ENCODE results near the gene TMED9.
"Not testable (repeated sequence)": the region's sequence is repeated elsewhere in the genome, so short reads cannot be mapped to it uniquely, and the experiment has no call there.

Gene TMED9

DNA sequence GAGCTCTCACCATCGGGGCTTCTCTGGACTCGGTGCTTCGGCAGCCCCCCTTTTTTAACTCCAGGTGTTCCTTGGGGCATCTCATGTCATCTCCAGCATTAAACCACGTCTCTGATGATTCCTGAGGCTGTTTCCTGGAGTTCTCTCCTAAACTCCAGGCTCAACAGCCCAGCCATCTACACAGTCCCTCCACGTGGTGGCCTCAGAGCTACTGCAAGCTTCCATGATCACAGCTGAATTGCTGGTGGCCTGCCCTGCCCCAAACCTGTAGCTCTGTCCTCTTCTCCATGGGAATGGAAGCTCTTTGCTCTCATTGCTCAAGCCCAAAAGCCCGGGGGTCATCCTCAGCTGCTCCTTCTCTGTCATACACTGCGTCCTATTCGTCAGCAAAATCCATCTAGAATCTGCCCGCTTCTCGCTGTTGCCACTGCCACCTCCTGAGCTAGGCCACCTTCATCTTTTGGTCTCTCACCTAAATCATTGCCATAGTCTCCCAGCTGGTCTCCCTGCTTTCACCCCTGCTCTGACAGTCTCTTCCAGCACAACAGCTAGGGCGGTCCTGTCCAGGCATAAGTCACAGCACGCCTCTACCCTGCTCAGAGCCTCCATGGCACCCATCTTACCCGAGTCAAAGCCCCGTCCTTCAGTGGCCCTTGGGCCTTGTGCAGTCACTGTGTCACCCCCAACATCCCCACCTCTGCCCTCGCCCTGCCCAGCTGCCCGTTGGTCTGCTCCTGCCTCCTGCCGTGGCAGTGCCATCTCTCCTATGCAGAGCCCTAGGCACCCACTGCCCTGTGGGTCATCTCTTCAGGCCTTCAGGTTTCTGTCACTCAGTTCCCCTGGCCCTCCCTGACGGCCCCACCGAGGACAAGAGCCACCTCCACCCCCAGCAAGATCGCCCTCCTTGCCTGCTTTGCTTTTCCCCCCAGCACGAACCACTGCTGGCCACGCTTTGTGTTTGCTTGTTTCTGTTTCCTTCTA, 14.4 kb downstream of the TMED9 start:
- DNase-seq (ENCODE audit: low read depth): no peak

DNA sequence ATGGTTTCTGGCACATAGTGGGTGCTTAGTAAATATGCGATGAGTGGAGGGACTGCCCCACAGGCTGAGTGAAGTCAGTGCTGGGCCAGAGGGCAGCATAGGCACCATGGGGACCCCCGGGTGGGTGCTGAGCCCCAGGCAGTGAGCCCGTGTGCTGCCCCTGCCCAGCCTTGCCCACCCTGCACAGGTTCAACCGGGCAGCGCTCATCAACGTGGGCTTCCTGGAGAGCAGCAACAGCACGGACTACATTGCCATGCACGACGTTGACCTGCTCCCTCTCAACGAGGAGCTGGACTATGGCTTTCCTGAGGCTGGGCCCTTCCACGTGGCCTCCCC, 15.1 kb downstream of the TMED9 start:
- DNase-seq (ENCODE audit: low read depth): no peak

DNA sequence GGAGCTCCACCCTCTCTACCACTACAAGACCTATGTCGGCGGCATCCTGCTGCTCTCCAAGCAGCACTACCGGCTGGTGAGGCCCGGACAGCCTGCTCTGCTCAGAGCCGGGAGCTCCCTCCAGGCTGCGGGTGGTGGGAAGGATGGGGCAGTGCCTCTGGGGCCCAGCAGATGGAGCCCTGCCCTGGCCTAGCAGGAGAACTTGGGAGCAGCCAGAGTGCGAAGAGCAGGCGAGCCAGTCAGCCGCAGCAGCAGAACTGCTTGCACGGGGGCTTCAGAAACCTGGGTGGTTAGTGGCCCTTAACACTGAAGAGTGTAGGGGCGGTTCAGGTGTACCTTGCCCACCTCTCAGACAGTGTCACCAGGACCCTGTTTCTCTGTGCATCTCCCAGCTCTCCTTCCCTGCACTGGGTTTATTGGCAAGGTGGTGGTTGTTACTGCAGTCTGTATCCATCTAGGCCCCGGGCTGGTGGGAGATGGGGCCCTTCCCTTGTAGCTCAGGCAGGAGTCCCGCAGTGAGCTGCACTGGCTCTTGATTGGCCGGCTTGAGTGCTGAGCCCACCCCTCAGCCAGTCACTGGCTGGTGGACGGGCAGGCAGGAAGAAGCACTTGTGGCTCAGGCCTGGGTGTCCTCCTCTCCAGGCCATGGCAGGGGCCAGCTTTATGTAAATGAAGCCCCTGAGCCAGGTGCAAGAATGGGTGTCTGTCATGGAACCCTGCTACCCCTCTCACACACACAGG, 15.6 kb downstream of the TMED9 start:
- DNase-seq (ENCODE audit: low read depth): peak; percentile 52

DNA sequence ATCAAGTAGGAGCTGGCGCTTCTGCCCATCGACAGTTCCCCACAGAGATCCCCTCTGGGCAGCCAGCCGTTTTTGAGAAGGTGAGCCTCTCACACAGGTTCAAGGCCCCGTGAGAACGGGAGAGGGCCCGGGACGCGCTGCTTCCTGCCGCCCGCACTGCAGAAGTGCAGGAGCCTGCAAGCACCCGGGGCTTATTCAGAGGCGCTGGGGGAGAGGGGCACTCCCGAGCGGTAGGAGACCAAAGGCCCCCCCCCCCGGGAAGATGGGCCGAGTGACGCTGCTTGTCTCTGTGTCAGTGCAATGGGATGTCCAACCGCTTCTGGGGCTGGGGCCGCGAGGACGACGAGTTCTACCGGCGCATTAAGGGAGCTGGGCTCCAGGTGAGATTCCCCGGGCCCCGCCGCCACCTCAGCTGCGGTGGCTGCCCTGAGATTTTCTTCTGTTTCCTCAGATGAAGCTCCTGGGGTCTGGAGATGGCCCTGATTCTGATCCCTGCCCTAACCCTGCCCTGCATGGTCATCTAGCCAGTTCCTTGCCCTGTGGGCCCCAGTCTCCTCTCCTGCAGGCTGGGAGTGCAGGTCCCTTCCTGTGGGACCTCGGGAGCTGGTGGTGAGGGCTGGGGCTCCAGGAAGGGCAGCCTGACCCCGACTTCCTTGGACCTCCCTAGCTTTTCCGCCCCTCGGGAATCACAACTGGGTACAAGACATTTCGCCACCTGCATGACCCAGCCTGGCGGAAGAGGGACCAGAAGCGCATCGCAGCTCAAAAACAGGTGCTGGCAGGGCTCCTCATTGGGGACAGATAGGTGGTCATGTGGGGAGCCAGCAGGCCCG, 16.5 kb downstream of the TMED9 start:
- no peak for DNase-seq (ENCODE audit: low read depth)

DNA sequence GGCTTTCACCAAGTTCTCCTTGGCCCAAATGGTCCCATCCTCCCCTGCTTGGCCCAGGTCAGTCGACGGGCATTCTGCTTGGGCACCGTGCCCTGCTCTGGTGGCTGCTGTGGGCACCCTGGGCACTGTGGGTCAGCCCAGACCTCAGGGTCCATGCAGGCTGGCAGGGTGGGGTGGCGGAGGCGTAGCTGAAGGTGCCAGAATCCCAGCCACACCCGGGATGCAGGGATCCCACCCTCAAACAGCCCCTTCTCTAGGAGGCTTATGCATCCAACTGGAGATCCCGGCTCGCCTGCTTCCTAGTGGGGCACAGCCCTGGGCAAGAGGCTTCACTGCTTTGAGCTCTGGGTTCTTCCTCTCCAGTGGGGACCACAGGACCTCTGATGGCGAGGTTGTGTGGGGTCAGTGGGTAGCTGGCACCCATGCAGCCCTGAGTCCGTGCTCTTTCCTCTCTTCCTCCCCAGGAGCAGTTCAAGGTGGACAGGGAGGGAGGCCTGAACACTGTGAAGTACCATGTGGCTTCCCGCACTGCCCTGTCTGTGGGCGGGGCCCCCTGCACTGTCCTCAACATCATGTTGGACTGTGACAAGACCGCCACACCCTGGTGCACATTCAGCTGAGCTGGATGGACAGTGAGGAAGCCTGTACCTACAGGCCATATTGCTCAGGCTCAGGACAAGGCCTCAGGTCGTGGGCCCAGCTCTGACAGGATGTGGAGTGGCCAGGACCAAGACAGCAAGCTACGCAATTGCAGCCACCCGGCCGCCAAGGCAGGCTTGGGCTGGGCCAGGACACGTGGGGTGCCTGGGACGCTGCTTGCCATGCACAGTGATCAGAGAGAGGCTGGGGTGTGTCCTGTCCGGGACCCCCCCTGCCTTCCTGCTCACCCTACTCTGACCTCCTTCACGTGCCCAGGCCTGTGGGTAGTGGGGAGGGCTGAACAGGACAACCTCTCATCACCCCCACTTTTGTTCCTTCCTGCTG, 17.4 kb downstream of the TMED9 start:
- no peak for DNase-seq (ENCODE audit: low read depth)

DNA sequence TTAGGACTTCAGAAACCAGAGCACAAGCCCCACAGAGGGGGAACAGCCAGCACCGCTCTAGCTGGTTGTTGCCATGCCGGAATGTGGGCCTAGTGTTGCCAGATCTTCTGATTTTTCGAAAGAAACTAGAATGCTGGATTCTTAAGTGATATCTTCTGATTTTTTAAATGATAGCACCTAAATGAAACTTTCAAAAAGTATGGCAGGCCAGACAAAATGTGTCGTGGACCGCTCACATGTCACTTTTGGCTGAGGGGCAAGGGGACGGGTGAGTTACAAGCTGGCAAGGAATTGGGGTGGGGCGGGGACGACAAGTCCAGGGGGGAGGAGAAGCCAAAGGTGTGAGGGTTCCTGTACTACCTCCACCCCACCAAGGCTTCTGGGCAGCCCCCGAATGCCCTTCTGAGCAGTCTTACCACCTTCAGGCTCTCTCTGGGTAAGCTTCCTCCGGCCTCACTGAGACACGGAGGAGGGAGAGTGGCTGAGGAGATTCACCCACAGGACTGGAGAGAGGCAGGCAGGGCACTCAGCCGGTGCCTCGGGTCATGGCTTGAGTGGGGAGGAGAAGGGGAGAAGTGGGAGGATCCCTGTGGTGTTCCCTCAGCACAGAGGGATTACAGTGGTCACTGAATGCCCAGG, 18.2 kb downstream of the TMED9 start:
- DNase-seq (ENCODE audit: low read depth): no peak

DNA sequence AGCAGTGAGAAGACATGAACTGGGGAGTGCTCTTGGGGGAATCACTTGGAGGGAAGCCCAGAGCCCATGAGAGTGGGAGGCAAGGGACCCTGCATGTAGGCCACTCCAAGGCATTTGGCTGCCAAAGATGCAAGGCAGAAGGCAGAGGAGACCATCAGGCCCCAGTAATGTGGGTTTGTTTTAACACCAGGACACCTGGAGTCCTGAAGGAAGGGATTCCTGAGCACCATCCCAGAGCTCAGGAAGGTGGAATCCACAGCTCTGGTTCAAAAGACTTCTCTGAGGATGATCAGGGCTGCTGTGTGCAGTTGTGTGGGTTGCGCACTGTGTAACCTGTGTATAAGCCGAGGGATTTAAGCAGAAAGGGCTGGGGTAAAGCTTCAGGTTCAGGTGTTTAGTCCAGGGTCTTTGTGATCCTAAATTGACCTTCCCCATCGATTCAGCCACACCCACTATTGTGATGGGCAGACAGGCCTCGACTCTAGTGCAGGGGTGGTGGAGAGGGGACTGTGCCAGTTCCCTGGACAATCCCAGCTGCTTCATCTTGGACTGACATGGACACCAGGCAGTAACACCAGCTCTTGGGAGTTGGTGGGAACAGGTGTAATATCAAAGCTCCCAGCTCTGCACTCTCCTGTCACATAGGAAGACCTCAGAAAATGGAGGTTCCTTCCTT, 18.9 kb downstream of the TMED9 start:
- no peak for DNase-seq (ENCODE audit: low read depth)

DNA sequence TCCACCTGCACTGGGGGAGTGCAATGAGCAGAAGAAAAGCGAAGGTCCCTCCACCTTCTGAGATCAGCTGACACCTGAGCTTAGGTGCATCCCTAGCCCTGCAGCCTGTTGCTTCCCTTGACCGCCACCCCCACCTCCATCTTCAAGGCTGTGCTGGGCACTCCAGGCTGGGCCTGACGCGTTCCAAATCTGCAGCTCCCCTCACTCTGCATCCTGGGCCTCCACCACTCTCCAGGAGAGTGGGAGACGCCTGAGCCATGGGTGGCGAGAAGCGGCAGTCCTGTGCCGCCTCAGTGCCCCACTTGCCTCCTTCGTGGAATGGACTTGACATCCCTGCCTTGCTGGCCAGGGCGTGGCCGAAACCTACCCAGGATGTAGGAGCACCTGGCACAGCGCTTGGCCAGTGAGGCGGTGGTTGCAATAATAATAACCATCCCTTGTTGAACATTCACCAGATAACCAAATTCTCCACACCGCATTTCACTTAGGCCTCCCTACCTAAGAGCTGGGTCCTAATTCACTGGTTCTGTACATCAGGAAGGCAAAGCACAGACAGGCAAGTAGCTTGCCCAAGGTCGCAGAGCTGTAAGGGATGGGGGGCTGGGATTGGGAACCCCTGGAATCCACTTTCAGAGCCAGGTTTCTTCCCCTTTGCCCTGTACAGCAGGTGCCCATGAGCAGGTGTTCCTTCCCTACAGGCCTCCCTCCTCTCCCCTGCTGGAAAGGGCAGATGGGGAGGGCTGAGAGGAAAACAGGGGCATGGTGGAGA, 19.6 kb downstream of the TMED9 start:
- DNase-seq (ENCODE audit: low read depth): no peak

DNA sequence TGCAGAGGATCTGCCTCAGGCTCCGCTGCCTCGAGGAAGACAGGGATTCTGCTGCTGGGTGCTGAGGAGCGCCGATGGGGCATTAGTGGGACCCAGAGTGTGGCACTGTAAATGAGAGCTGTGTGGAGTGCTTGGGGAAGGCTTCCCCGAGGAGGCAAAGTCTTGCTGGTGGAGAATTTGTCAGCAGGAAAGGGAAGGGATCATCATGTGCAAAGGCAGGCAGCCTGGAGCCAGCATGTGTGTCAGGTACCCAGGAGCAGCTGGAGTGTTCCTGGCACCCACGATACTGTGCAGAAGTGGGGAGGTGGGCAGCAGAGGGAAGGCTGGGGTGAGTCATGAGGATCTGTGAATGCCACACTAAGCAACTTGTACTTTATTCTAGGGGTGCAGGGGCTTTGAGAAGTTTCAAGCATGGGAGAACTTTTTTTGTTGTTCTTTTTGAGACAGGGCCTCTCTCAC, 20.2 kb downstream of the TMED9 start:
- DNase-seq (ENCODE audit: low read depth): no peak

DNA sequence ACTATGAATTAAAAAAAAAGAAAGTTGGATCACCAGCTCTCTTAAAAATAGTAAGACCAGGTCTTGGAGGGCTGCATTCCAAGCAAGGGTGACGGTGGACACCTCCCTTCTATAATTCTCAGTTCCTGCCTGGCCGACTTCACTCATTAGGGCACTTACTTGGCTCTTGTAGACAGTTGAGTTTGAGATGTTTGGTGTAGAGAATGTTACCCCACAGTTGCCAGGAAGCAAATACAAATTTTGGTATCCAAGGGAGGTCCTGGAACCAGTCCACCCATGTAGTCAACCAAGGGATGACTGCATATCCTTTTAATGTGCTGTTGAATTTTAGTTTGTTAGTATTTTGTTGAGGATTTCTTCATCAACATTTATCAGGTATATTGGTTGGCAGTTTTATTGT, 28.6 kb downstream of the TMED9 start:
- DNase-seq (ENCODE audit: low read depth): no peak

DNA sequence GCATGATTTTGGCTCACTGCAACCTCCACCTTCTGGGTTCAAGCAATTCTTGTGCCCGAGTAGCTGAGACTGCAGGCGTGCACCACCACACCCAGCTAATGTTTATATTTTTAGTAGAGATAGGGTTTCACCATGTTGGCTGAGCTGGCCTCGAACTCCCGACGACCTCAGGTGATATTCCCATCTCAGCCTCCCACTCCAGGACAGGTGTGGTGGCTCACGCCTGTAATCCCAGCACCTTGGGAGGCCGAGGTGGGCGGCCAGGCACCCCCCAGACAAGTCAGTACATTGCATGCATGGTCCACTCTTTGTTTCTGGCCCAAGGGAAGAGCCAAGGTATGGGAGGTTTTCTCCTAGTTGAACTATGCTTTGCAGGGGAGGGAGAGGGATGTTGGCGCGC, 32.2 kb downstream of the TMED9 start:
- not testable (repeated sequence) for DNase-seq (ENCODE audit: low read depth)

DNA sequence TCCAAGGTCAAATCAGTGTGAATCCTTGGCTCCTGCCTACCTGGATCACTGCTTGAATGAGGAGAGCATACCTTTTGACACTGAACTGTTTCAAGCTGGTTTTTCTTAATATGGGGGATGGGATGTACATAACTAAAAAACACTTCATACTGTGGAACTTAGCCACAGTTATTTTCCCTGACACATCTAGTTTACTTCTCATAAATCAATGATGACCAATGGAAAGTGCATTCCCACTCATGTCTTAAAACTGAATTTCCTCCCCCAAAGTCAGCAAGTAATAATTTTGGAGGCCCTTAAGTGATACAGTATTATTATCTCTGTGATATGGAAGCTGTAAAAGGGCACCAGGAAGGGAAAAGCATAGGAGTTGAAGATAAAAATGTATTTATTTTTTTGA, 38.2 kb downstream of the TMED9 start:
- DNase-seq (ENCODE audit: low read depth): not testable (repeated sequence)

DNA sequence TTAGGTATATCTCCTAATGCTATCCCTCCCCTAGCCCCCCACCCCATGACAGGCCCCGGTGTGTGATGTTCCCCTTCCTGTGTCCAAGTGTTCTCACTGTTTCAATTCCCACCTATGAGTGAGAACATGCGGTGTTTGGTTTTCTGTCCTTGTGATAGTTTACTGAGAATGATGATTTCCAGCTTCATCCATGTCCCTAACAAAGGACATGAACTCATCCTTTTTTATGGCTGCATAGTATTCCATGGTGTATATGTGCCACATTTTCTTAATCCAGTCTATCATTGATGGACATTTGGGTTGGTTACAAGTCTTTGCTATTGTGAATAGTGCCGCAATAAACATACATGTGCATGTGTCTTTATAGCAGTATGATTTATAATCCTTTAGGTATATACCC, 42.9 kb downstream of the TMED9 start:
- DNase-seq (ENCODE audit: low read depth): not testable (repeated sequence)

DNA sequence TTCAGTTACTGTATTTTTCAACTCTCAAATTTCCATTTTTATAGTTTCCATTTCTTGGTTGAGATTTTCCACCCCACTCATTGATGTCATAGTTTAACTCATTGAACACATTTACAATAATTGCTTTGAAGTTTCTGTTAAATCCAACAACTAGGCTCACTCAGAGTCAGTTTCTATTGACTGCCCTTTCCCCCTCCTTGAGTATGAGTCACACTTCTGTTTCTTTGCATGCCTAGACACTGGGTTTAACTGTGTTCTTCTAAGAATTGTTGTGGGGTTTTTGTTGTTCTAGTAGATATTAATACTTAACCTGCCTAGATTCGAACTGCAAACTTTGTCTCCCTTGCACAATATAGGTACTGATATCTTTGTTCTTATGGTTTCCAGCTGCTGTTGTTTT, 53.5 kb downstream of the TMED9 start:
- DNase-seq (ENCODE audit: low read depth): not testable (repeated sequence)

All from stimulated activated CD4-positive, alpha-beta T cell treated with anti-CD3 and anti-CD28 coated beads, Interleukin-2, amount 100 ng/mL, for 4 hours (primary cell).